Epithelial cell of esophagus (primary cell): ENCODE data around the gene FOXO6.

Source experiments
- DNase-seq: peaks from one replicate; pipeline ENCODE4 v3.0.0; 2010; ENCODE audit warnings: low read depth
- H3K4me3 ChIP-seq: 2 replicates; pipeline ENCODE4 v1.5.1; 2011; ENCODE audit warnings: mild to moderate bottlenecking, low read length, control low read depth
- CTCF ChIP-seq: IDR thresholded peaks from 2 replicates; pipeline ENCODE4 v1.5.1; 2011; ENCODE audit warnings: low read depth, mild to moderate bottlenecking, low read length, control low read depth, inconsistent platforms; ENCODE audit not compliant: insufficient read depth; ENCODE audit errors: missing control alignments

Gene FOXO6

GRCh38 chr1:41373373-41373772 is 12.1 kb downstream of the FOXO6 start:
- DNase-seq = no peak
- no peak for TF ChIP-seq CTCF
- no peak overlapping the region for H3K4me3 ChIP-seq

GRCh38 chr1:41374711-41375110 is 13.5 kb downstream of the FOXO6 start:
- H3K4me3 ChIP-seq = no peak overlapping the region
- TF ChIP-seq CTCF = no peak
- DNase-seq = no peak

- no peak for DNase-seq
- H3K4me3 ChIP-seq = no peak overlapping the region
- no peak for TF ChIP-seq CTCF
Observed at GRCh38 chr1:41377397-41377796, 16.2 kb downstream of the FOXO6 start.

- no peak for DNase-seq
- no peak overlapping the region for H3K4me3 ChIP-seq
- TF ChIP-seq CTCF = no peak
Observed at GRCh38 chr1:41378222-41378621, 17.0 kb downstream of the FOXO6 start.

- no peak for DNase-seq
- no peak overlapping the region for H3K4me3 ChIP-seq
- TF ChIP-seq CTCF = no peak
Observed at GRCh38 chr1:41378999-41379737, 17.9 kb downstream of the FOXO6 start.

- no peak for DNase-seq
- no peak for TF ChIP-seq CTCF
- no peak overlapping the region for H3K4me3 ChIP-seq
Observed at GRCh38 chr1:41379738-41380130, 18.5 kb downstream of the FOXO6 start.

- H3K4me3 ChIP-seq = no peak overlapping the region
- no peak for DNase-seq
- TF ChIP-seq CTCF = no peak
Observed at GRCh38 chr1:41380195-41380594, 19.0 kb downstream of the FOXO6 start.
